ENCODE results near the gene FAM193A.
"Not testable (repeated sequence)": the region's sequence is repeated elsewhere in the genome, so short reads cannot be mapped to it uniquely, and the experiment has no call there.

FAM193A gene

GRCh38 chr4:2526559-2526958 lies 9.9 kb upstream of the FAM193A start:
- no peak for DNase-seq

- DNase-seq: no peak
Observed at GRCh38 chr4:2534904-2535375, 1.5 kb upstream of the FAM193A start.

- DNase-seq: no peak
Observed at GRCh38 chr4:2535376-2536192, 863 bp upstream of the FAM193A start.

- peak; percentile 4 for DNase-seq
Observed at GRCh38 chr4:2537011-2537830, 774 bp downstream of the FAM193A start.

GRCh38 chr4:2543580-2544191 lies 7.2 kb downstream of the FAM193A start:
- not testable (repeated sequence) for DNase-seq

GRCh38 chr4:2545321-2546013 lies 9.0 kb downstream of the FAM193A start:
- DNase-seq: no peak

- no peak for DNase-seq
Observed at GRCh38 chr4:2546286-2546823, 9.9 kb downstream of the FAM193A start.

- not testable (repeated sequence) for DNase-seq
Observed at GRCh38 chr4:2546961-2547691, 10.7 kb downstream of the FAM193A start.

- DNase-seq: no peak
Observed at GRCh38 chr4:2551118-2551517, 14.7 kb downstream of the FAM193A start.

GRCh38 chr4:2552806-2553205 lies 16.4 kb downstream of the FAM193A start:
- DNase-seq: no peak

- no peak for DNase-seq
Observed at GRCh38 chr4:2558301-2558700, 21.9 kb downstream of the FAM193A start.

- DNase-seq: no peak
Observed at GRCh38 chr4:2560167-2560566, 23.7 kb downstream of the FAM193A start.

- DNase-seq: no peak
Observed at GRCh38 chr4:2565533-2565932, 29.1 kb downstream of the FAM193A start.

- DNase-seq: no peak
Observed at GRCh38 chr4:2570036-2570435, 33.6 kb downstream of the FAM193A start.

- no peak for DNase-seq
Observed at GRCh38 chr4:2570551-2571222, 34.2 kb downstream of the FAM193A start.

GRCh38 chr4:2572076-2572475 lies 35.6 kb downstream of the FAM193A start:
- no peak for DNase-seq

GRCh38 chr4:2572866-2573265 lies 36.4 kb downstream of the FAM193A start:
- DNase-seq: no peak

- no peak for DNase-seq
Observed at GRCh38 chr4:2574009-2574408, 37.6 kb downstream of the FAM193A start.

GRCh38 chr4:2574863-2575262 lies 38.4 kb downstream of the FAM193A start:
- DNase-seq: no peak

GRCh38 chr4:2576290-2576689 lies 39.8 kb downstream of the FAM193A start:
- DNase-seq: no peak

GRCh38 chr4:2578106-2578505 lies 41.7 kb downstream of the FAM193A start:
- DNase-seq: no peak

Data from NCI-H226 (cell line).